Fibroblast of skin of right quadriceps (primary cell): Measurements from ENCODE around the gene HAUS8.
"Not testable (repeated sequence)": the region's sequence is repeated elsewhere in the genome, so short reads cannot be mapped to it uniquely, and the experiment has no call there.

Experiments used
- DNase-seq: peaks from one replicate; pipeline ENCODE4 v3.0.0-alpha.2; 2013

Gene HAUS8, protein sequence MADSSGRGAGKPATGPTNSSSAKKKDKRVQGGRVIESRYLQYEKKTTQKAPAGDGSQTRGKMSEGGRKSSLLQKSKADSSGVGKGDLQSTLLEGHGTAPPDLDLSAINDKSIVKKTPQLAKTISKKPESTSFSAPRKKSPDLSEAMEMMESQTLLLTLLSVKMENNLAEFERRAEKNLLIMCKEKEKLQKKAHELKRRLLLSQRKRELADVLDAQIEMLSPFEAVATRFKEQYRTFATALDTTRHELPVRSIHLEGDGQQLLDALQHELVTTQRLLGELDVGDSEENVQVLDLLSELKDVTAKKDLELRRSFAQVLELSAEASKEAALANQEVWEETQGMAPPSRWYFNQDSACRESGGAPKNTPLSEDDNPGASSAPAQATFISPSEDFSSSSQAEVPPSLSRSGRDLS

GRCh38 chr19:17075035-17075863 is at the start of gene HAUS8, which contains the start of gene MYO9B:
HAUS8 (minus strand) TSS chr19:17075452; CDS start chr19:17075422, 30 bp downstream.
MYO9B (plus strand) TSS chr19:17075777; CDS start chr19:17101718, 25,941 bp downstream.
- peak; percentile 100 for DNase-seq

DNA sequence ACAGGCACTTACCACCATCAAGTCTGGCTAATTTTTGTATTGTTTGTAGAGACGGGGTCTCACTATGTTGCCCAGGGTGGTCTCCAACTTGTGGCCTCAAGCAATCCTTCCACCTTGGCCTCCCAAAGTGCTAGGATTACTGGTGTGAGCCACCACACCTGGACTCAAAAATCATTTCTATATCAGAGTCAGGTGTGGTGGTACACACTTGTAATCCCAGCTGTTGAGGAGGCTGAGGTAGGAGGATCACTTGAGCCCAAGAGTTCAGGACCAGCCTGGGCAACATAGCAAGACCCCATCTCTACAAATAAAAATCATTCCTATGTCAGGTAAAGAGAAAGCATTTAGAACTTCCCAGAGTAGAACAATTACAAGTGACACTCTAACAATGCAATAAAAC is 48.8 kb upstream of the HAUS8 start:
- no peak for DNase-seq

DNA sequence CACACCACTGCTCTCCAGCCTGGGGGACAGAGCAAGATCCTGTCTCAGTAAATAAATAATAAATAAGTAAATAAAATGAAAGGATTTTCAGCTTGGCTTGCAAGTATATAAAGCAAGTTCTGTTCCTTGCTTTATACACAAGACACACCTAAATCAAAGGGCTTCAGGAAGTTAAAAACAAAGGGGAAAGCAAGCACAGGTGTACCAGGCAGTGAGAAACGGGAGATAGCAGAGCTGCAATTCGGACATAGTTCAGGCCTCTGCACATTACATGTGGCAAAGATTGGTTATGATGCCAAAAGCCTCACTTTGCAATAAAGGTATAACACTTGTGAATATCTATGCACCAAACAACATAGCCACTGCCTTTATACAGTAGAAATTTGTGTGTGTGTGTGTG is 47.8 kb upstream of the HAUS8 start:
- DNase-seq = no peak

DNA sequence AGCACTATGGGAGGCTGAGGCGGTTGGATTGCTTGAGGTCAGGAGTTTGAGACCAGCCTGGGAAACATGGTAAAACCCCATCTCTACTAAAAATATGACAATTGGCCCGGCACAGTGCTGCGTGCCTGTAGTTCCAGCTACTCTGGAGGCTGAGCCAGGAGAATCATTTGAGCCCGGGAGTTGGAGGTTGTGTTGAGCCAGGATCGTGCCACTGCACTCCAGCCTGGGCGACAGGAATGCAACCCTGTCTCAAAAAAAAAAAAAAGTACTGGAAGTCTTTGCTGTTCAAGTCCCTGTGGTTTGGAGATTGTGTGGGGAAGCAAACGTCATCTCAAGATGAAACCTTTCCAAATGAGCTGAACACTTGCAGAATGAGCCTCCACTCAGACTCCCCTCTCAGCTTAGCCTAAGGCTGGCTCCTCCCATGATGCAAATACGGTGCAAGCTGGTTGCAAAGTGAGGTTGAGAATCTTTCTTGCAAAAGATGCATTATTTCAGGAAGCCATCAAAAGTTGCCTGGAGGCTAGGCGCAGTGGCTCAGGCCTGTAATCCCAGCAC is 46.6 kb upstream of the HAUS8 start:
- DNase-seq = peak; percentile 56

- DNase-seq = no peak
These were observed 43.7 kb upstream of the HAUS8 start for GRCh38 chr19:17118957-17119356.

DNA sequence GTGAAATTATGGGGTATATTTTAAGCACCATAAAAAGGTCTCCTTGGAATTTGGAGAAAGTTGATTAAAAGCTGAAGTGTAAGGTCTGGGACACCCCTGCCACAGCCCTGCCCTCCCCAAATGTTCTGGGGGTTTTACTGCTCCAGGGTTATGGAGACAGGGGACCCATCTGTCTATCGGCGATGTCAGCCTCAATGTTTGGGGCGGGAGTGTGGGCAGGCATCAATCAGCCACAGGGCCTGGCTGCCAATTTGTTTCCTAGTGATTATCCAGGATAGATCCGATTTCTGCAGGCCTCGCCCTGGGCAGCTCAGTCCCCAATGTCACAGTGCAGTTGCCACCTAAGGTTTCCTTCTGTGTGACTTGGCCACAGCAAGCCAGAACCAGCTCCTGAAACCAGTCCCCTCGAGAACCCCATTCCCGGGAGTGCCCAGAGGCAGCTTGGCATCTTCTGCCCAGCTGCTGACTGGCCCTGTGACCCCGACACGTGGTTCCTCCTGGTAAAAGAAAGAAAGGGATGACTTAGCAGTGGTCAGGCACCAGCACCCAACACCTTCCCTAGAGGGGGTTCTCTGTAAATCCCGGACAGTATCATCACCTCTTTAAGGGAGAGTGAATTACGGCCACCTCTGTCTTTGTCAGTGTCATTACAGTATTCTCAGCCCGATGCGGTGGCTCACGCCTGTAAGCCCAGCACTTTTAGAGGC is 41.9 kb upstream of the HAUS8 start:
- no peak for DNase-seq

DNA sequence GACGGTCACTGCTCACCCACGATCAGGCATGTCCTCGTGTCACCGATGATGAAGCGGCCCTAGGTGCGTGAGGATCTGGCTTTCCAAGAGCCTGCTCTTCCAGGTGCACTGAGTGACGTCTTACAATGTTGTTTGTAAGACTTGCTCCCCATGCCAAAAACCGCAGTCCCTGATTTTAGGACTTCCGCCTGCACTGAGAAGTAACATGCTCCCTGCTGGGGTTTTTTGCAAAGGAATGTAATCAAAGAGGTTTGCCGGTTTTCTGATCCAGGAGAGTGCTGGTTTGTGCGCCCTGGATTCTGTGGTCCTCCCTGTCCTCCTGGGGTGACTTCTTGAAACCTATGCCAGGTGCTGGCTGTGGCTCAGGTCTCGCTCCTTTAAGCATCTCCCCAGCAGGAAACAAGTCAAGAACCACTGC is 39.2 kb upstream of the HAUS8 start:
- DNase-seq = no peak

DNA sequence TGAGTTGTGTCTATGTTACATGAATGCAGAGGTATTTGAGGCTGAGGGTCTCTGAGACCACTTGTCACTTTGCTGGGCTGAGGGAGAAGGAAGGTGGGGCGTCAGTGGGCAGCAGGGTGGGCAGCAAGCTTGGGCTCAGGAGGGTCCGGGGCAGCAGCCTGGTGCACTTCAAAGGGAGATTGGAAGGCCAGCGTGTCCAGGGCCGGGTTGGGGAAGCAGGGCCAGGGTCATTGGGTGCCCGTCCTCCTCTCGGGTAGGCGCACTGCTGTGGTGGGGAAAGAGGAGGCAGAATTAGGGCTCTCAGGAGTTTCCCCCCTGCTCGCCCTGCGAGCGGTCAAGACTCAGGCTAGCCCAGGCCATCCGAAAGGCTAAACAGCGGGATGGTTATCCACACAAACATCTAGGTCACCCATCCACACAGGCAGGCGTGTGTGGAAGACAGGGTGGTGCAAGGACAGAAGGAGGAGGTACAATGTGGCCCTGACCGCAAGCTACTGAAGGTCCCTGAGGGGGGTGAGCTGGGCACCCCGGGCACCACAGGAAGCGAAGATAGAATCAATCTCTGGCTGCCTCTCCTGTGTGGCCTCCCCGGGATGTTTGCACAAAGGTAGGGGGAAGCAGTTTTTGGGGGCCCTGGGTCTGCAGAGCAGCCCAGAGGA is 38.0 kb upstream of the HAUS8 start:
- DNase-seq = no peak

GRCh38 chr19:17112700-17113099 is 37.4 kb upstream of the HAUS8 start:
- no peak for DNase-seq

DNA sequence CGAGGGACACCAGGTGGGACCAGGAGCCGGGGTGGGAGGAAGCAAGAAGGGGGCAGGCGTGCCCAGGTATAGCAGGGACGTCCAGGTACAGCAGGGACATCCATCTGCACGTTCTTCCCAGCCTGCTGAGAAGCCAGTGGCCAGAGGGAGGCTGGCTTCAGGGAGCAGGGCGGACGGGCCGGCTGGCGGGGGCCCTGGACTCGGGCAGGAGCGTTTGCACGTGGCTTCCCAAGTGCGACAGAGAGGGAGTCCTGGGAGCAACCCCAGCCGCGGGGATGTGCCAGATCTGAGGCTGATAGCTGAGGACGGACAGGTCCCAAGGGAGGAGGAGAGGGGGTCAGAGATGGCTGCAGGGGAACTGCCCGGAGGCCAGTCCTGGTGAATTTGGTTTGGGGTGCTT is 37.0 kb upstream of the HAUS8 start:
- no peak for DNase-seq

DNA sequence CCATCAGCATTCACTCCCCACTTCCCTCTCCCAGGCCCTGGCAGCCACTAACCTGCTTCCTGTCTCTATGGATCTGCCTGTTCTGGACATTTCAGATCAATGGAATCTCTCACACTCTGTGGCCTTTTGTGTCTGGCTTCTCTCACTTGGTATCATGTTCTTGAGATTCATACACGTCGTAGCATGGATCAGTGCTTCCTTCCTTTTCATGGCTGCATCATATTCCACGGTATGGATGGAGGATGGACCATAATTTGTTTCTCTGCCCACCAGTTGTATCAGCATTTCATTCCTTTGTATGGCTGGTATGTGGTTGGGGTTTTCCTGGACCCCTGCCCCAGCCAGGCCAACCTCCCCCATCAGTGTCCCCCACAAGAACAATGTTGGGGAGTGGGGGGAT is 36.5 kb upstream of the HAUS8 start:
- DNase-seq = no peak

- DNase-seq = no peak
These were observed 35.3 kb upstream of the HAUS8 start for GRCh38 chr19:17110599-17110966.

- DNase-seq = no peak
These were observed 34.8 kb upstream of the HAUS8 start for GRCh38 chr19:17109962-17110598.

DNA sequence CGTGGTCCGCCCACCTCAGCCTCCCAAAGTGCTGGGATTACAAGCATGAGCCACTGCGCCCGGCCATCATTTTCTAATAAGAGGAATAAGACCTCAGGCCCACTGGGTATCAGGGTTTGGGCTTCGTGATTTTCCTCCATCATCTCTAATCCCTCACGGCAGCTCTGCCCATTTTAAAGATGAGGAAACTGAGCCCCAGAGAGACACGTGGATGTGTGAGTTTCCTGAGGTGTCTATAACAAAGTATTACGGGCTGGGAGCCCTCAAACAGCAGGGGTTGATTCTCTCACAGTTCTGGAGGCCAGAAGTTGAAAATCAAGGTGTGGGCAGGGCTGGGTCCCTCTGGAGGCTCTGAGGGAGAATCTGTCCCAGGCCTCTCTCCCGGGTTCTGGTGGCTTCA is 34.0 kb upstream of the HAUS8 start:
- DNase-seq = no peak

DNA sequence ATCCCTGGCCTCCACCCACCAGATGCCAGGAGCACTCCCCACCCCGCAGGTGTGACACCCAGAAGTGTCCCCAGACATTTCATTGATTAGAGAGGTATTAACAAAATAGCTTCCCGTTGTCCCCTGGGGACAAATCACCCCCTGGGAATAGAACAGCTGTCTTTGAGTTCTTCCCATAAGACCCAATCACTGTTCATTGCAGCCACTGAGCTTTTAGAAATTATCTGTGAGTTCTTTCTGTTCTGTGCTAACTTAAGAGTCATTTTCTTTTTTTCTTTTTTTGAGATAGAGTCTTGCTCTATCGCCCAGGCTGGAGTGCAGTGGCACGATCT is 33.2 kb upstream of the HAUS8 start:
- no peak for DNase-seq

GRCh38 chr19:17107546-17108452 is 32.5 kb upstream of the HAUS8 start:
- peak; percentile 96 for DNase-seq

DNA sequence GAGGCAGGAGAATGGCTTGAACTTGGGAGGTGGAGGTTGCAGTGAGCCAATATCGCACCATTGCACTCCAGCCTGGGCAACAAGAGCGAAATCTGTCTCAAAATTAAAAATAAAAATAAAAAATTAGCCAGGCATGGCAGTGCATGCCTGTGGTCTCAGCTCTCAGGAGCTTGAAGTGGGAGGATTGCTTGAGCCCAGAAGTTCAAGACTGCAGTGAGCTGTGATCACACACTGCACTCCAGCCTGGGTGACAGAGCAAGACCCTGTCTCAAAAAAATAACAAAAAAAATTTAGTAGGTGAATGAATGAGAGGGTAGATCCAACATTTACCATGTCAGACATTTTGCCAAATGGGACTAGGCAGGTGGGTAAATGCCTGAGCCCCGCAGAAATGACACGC is 31.7 kb upstream of the HAUS8 start:
- DNase-seq = not testable (repeated sequence)

- DNase-seq = no peak
These were observed 30.3 kb upstream of the HAUS8 start for GRCh38 chr19:17105556-17105955.

- no peak for DNase-seq
These were observed 29.4 kb upstream of the HAUS8 start for GRCh38 chr19:17104679-17105078.

- peak; percentile 39 for DNase-seq
These were observed 27.9 kb upstream of the HAUS8 start for GRCh38 chr19:17103177-17103576.
